RCC 7860 (cell line): Measurements from ENCODE around the gene GPRC5D.

ENCODE experiments used
- DNase-seq: peaks from one replicate; pipeline ENCODE4 v3.0.0-alpha.2; 2015; ENCODE audit warnings: low spot score
- FAIRE-seq: peaks from 2 replicates; lab custom pipeline; 2012; peaks lifted over from hg19 to GRCh38; lab: Jason Lieb, UNC

Gene GPRC5D

GRCh38 chr12:12982331-12982730 lies 30.4 kb upstream of the GPRC5D start:
- DNase-seq (no peak), FAIRE-seq (no peak)

- DNase-seq (peak; percentile 6), FAIRE-seq (no peak)
Measured at GRCh38 chr12:12979731-12980259, 27.8 kb upstream of the GPRC5D start.

- DNase-seq (no peak), FAIRE-seq (no peak)
Measured at GRCh38 chr12:12979126-12979525, 27.2 kb upstream of the GPRC5D start.

GRCh38 chr12:12977231-12977630 lies 25.3 kb upstream of the GPRC5D start:
- no peak for DNase-seq
- no peak for FAIRE-seq

GRCh38 chr12:12976366-12976765 lies 24.4 kb upstream of the GPRC5D start:
- peak; percentile 68 for FAIRE-seq
- DNase-seq: peak; percentile 47

- no peak for FAIRE-seq
- DNase-seq: peak; percentile 15
Measured at GRCh38 chr12:12975322-12976077, 23.5 kb upstream of the GPRC5D start.

GRCh38 chr12:12974211-12974610 lies 22.2 kb upstream of the GPRC5D start:
- FAIRE-seq (no peak), DNase-seq (no peak)

GRCh38 chr12:12973019-12973418 lies 21.0 kb upstream of the GPRC5D start:
- DNase-seq: no peak
- FAIRE-seq: no peak

GRCh38 chr12:12965836-12966235 lies 13.9 kb upstream of the GPRC5D start:
- DNase-seq: no peak
- FAIRE-seq: no peak

- DNase-seq: no peak
- no peak for FAIRE-seq
Measured at GRCh38 chr12:12964255-12964654, 12.3 kb upstream of the GPRC5D start.

- no peak for DNase-seq
- FAIRE-seq: no peak
Measured at GRCh38 chr12:12960639-12961209, 8.8 kb upstream of the GPRC5D start.

GRCh38 chr12:12958886-12959285 lies 6.9 kb upstream of the GPRC5D start:
- no peak for DNase-seq
- FAIRE-seq: no peak

- FAIRE-seq: no peak
- DNase-seq: no peak
Measured at GRCh38 chr12:12954878-12955625, 3.1 kb upstream of the GPRC5D start.

- DNase-seq (no peak), FAIRE-seq (no peak)
Measured at GRCh38 chr12:12954356-12954755, 2.4 kb upstream of the GPRC5D start.

GRCh38 chr12:12951504-12951903 lies 466 bp downstream of the GPRC5D start:
- FAIRE-seq: no peak
- no peak for DNase-seq

GRCh38 chr12:12947902-12948301 lies 4.1 kb downstream of the GPRC5D start:
- no peak for FAIRE-seq

GRCh38 chr12:12946686-12947355 lies 5.1 kb downstream of the GPRC5D start:
- FAIRE-seq: no peak
- DNase-seq: no peak

More at GRCh38 chr12:12947902-12948301, 4.1 kb downstream of the GPRC5D start:
- DNase-seq: no peak

GRCh38 chr12:12945591-12945990 lies 6.4 kb downstream of the GPRC5D start:
- FAIRE-seq (no peak), DNase-seq (no peak)

- DNase-seq (no peak), FAIRE-seq (no peak)
Measured at GRCh38 chr12:12943586-12944260, 8.2 kb downstream of the GPRC5D start.
